Endothelial cell (in vitro differentiated cells): ENCODE results near the gene ZNF330. TPM values are rescaled to one million over a fixed set of nuclear protein-coding genes. Genes with fewer than 3 reads are reported as not detected.

Experiments used
- DNase-seq: peaks from one replicate; pipeline ENCODE4 v3.0.0; 2021; ENCODE audit warnings: low spot score
- H3K27ac Mint-ChIP-seq: one replicate; pipeline ENCODE4 v1.8.0; 2021; ENCODE audit warnings: mixed read lengths, inconsistent platforms; ENCODE audit not compliant: unreplicated experiment
- H3K27me3 Mint-ChIP-seq: one replicate; pipeline ENCODE4 v1.8.0; 2021; ENCODE audit warnings: mild to moderate bottlenecking, moderate library complexity, mixed read lengths, inconsistent platforms; ENCODE audit not compliant: unreplicated experiment
- H3K36me3 Mint-ChIP-seq: one replicate; pipeline ENCODE4 v1.8.0; 2021; ENCODE audit warnings: mild to moderate bottlenecking, low read depth, mixed read lengths, inconsistent platforms; ENCODE audit not compliant: unreplicated experiment
- H3K4me1 Mint-ChIP-seq: one replicate; pipeline ENCODE4 v1.8.0; 2021; ENCODE audit warnings: mild to moderate bottlenecking, mixed read lengths, inconsistent platforms; ENCODE audit not compliant: unreplicated experiment
- H3K4me3 Mint-ChIP-seq: one replicate; pipeline ENCODE4 v1.8.0; 2021; ENCODE audit warnings: mild to moderate bottlenecking, mixed read lengths, inconsistent platforms; ENCODE audit not compliant: unreplicated experiment
- H3K9me3 Mint-ChIP-seq: one replicate; pipeline ENCODE4 v1.8.0; 2021; ENCODE audit warnings: mixed read lengths, inconsistent platforms; ENCODE audit not compliant: unreplicated experiment
- total RNA-seq: library from RNA; stranded (reverse); fragmentation: NEBNext Ultra II Directional; extraction: Animal tissue kit (Norgen Biotek cat#: 25700); gene quantifications from one replicate; pipeline ENCODE4 v1.2.1, GENCODE V29; 2021; ENCODE audit not compliant: unreplicated experiment
- TF ChIP-seq, protein P1 (sequence below): fragments of 200-600 bp; sonication (generic); IDR thresholded peaks from one replicate; pipeline ENCODE4 v1.5.0; 2021; ENCODE audit warnings: antibody characterized with exemption; ENCODE audit not compliant: unreplicated experiment

ZNF330 gene
- total RNA-seq, 1 donor from 2014 or later: 41.8 TPM

DNA sequence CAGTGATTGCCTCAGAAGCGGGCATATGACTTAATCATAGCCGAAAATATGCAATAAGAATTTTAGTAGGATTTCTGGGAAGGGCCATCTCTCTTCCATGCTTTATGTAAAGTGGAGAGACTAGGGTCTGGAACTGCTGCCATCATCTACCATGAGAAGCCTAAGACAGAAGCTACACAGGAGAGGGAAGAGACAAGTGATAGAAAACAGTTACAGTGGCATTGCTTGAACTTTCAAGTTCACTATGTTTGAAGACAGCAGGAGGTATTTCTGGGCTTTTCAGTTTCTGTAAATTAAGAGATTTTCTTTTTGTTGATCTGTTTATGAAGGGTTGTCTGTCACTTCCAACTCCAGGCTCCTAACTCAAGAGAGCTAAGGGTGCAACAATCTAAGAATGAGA, 62.5 kb downstream of the ZNF330 start:
- Mint-ChIP-seq H3K27ac (no peak overlapping the region), H3K27me3 (peaks cover 1% of the 10 kb centered on the region), H3K4me1 (peaks cover 8% of the 10 kb centered on the region), H3K9me3 (no peaks in the 10 kb centered on the region), H3K36me3 (no peaks in the 10 kb centered on the region), H3K4me3 (no peak overlapping the region)
- DNase-seq: no peak
- TF ChIP-seq, protein P1, sequence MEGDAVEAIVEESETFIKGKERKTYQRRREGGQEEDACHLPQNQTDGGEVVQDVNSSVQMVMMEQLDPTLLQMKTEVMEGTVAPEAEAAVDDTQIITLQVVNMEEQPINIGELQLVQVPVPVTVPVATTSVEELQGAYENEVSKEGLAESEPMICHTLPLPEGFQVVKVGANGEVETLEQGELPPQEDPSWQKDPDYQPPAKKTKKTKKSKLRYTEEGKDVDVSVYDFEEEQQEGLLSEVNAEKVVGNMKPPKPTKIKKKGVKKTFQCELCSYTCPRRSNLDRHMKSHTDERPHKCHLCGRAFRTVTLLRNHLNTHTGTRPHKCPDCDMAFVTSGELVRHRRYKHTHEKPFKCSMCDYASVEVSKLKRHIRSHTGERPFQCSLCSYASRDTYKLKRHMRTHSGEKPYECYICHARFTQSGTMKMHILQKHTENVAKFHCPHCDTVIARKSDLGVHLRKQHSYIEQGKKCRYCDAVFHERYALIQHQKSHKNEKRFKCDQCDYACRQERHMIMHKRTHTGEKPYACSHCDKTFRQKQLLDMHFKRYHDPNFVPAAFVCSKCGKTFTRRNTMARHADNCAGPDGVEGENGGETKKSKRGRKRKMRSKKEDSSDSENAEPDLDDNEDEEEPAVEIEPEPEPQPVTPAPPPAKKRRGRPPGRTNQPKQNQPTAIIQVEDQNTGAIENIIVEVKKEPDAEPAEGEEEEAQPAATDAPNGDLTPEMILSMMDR: no peak

DNA sequence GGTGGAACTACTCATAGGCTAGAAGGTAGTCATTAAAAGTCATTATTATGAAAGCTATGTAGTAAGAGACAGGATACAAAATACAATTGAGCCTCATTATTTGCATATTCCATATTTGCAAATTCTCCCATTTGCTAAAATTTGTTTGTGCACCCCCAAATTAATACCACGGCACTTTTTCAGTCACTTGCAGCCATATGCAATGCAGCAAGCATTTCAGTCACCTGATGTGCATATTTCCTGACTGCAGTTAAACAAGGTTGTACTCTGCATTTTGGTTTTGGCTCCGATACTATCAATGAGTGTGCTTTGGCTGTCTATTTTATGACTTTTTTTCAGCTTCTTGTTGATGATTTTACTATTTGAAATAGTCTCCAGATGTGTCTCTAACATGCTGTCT, 62.9 kb downstream of the ZNF330 start:
- Mint-ChIP-seq H3K27ac (no peak overlapping the region), H3K4me3 (no peak overlapping the region), H3K9me3 (no peaks in the 10 kb centered on the region), H3K4me1 (peaks cover 8% of the 10 kb centered on the region), H3K27me3 (peaks cover 1% of the 10 kb centered on the region), H3K36me3 (no peaks in the 10 kb centered on the region)
- no peak for DNase-seq
- TF ChIP-seq, protein P1: no peak

Other genes with a start within 250 kb of the ZNF330 start
- gene RNF150, start 87.4 kb upstream of the ZNF330 start, total RNA-seq: 5.8 TPM